GM23338 (cell line): ENCODE measurements around the gene UBE2H. TPM values are rescaled to one million over a fixed set of nuclear protein-coding genes. Genes with fewer than 3 reads are reported as not detected.

ENCODE experiments used
- ATAC-seq: fragments of 200-7000 bp; cut with Tn5 transposase; 3 replicates; pipeline ENCODE4 v1.9.1; 2020
- DNase-seq: peaks from one replicate; pipeline ENCODE4 v3.0.0-alpha.2; 2015; ENCODE audit warnings: low spot score
- H2AFZ ChIP-seq: fragments of 200-600 bp; sonication (generic); 2 replicates; pipeline ENCODE4 v1.8.0; 2016; ENCODE audit warnings: antibody characterized with exemption, mild to moderate bottlenecking, moderate library complexity
- H3F3A ChIP-seq: fragments of 200-600 bp; sonication (generic); replicated peaks from 2 replicates; pipeline ENCODE4 v1.8.0; 2017; ENCODE audit warnings: antibody characterized with exemption, mixed run types, low read depth
- H3K27ac ChIP-seq: fragments of 200-600 bp; sonication (generic); 2 replicates; pipeline ENCODE4 v1.6.1; 2016; ENCODE audit warnings: low read depth
- H3K27me3 ChIP-seq: fragments of 200-600 bp; sonication (generic); 2 replicates; pipeline ENCODE4 v1.8.0; 2016; ENCODE audit warnings: mild to moderate bottlenecking, mixed run types, moderate library complexity; ENCODE audit not compliant: insufficient read depth
- H3K36me3 ChIP-seq: fragments of 200-600 bp; sonication (generic); 2 replicates; pipeline ENCODE4 v1.8.0; 2016; ENCODE audit warnings: mild to moderate bottlenecking; ENCODE audit not compliant: insufficient read depth
- H3K4me1 ChIP-seq: fragments of 200-600 bp; sonication (generic); 2 replicates; pipeline ENCODE4 v1.8.0; 2016; ENCODE audit warnings: mild to moderate bottlenecking, moderate library complexity; ENCODE audit not compliant: insufficient read depth
- H3K4me2 ChIP-seq: fragments of 200-600 bp; sonication (generic); 2 replicates; pipeline ENCODE4 v1.7.1; 2017; ENCODE audit warnings: mixed run types
- H3K4me3 ChIP-seq: fragments of 200-600 bp; sonication (generic); 2 replicates; pipeline ENCODE4 v1.6.1; 2016; ENCODE audit warnings: mixed run types
- H3K79me2 ChIP-seq: fragments of 200-600 bp; sonication (generic); replicated peaks from 2 replicates; pipeline ENCODE4 v1.8.0; 2017; ENCODE audit warnings: mild to moderate bottlenecking; ENCODE audit not compliant: insufficient read depth
- H3K9me2 ChIP-seq: fragments of 200-600 bp; sonication (generic); 2 replicates; pipeline ENCODE4 v1.8.0; 2017; ENCODE audit not compliant: insufficient read depth
- H4K20me1 ChIP-seq: fragments of 200-600 bp; sonication (generic); replicated peaks from 2 replicates; pipeline ENCODE4 v1.8.0; 2017; ENCODE audit warnings: mild to moderate bottlenecking; ENCODE audit not compliant: insufficient read depth
- H3K27ac Mint-ChIP-seq: 2 replicates; pipeline ENCODE4 v1.8.0; 2020; ENCODE audit warnings: inconsistent platforms, mild to moderate bottlenecking, moderate library complexity, mixed read lengths
- H3K27me3 Mint-ChIP-seq: 3 replicates; pipeline ENCODE4 v1.8.0; 2022; ENCODE audit warnings: low read depth, mild to moderate bottlenecking, moderate library complexity, mixed read lengths, inconsistent platforms; ENCODE audit not compliant: insufficient read depth, poor library complexity
- H3K36me3 Mint-ChIP-seq: 3 replicates; pipeline ENCODE4 v1.8.0; 2021; ENCODE audit warnings: low read depth, mild to moderate bottlenecking, inconsistent platforms, moderate library complexity, mixed read lengths
- H3K4me1 Mint-ChIP-seq: 3 replicates; pipeline ENCODE4 v1.8.0; 2020; ENCODE audit warnings: mild to moderate bottlenecking, inconsistent platforms, mixed read lengths
- H3K4me3 Mint-ChIP-seq: 3 replicates; pipeline ENCODE4 v1.8.0; 2021; ENCODE audit warnings: moderate library complexity, mild to moderate bottlenecking, inconsistent platforms, mixed read lengths
- H3K9me3 Mint-ChIP-seq: 3 replicates; pipeline ENCODE4 v1.8.0; 2020; ENCODE audit warnings: moderate library complexity, mild to moderate bottlenecking, inconsistent platforms, mixed read lengths
- CREB1 ChIP-seq: fragments of 250-450 bp; sonication (Bioruptor Pico); IDR thresholded peaks from 2 replicates; pipeline ENCODE4 v1.5.0; 2020; ENCODE audit warnings: low read depth, mild to moderate bottlenecking, moderate library complexity
- CTCF ChIP-seq, 2 experiments: fragments of 200-600 bp in 1 of 2; sonication (generic) in 1 of 2; conservative IDR thresholded peaks; 2 replicates each; pipeline versions ENCODE4 v1.5.1 to v1.6.1; 2016 to 2017; ENCODE audit warnings: antibody characterized with exemption in 2 of 2, low read depth in 2 of 2, mild to moderate bottlenecking in 2 of 2, moderate library complexity in 1 of 2
- ETS1 ChIP-seq: IDR thresholded peaks from 2 replicates; pipeline ENCODE4 v1.6.1; 2016; ENCODE audit warnings: antibody characterized with exemption
- EZH2 ChIP-seq: fragments of 200-600 bp; sonication (generic); IDR thresholded peaks from one replicate; pipeline ENCODE4 v1.8.0; 2017; ENCODE audit warnings: antibody characterized with exemption, mild to moderate bottlenecking, low read depth; ENCODE audit not compliant: unreplicated experiment
- EZH2phosphoT487 ChIP-seq: fragments of 200-600 bp; sonication (generic); IDR thresholded peaks from one replicate; pipeline ENCODE4 v1.8.1; 2018; ENCODE audit warnings: antibody characterized with exemption; ENCODE audit not compliant: unreplicated experiment
- JUNB ChIP-seq: IDR thresholded peaks from one replicate; pipeline ENCODE4 v1.6.1; 2016; ENCODE audit warnings: antibody characterized with exemption; ENCODE audit not compliant: unreplicated experiment
- NANOG ChIP-seq: IDR thresholded peaks from 2 replicates; pipeline ENCODE4 v1.6.1; 2016; ENCODE audit warnings: antibody characterized with exemption, borderline replicate concordance
- POLR2AphosphoS5 ChIP-seq: IDR thresholded peaks from 2 replicates; pipeline ENCODE4 v1.6.1; 2016; ENCODE audit warnings: antibody characterized with exemption, low read depth
- REST ChIP-seq: IDR thresholded peaks from one replicate; pipeline ENCODE4 v1.6.1; 2018; ENCODE audit warnings: antibody characterized with exemption; ENCODE audit not compliant: unreplicated experiment
- STAT1 ChIP-seq: IDR thresholded peaks from one replicate; pipeline ENCODE4 v1.6.1; 2016; ENCODE audit warnings: antibody characterized with exemption; ENCODE audit not compliant: unreplicated experiment
- ZNF114 ChIP-seq: fragments of 250-450 bp; sonication (Bioruptor Pico); IDR thresholded peaks from 2 replicates; pipeline ENCODE4 v1.5.0; 2020; ENCODE audit warnings: mild to moderate bottlenecking, moderate library complexity
- ZNF331 ChIP-seq: fragments of 250-450 bp; sonication (Bioruptor Pico); IDR thresholded peaks from 2 replicates; pipeline ENCODE4 v1.5.0; 2020; ENCODE audit warnings: low read depth, mild to moderate bottlenecking, moderate library complexity
- ZNF462 ChIP-seq: fragments of 250-450 bp; sonication (Bioruptor Pico); IDR thresholded peaks from 2 replicates; pipeline ENCODE4 v1.5.0; 2020; ENCODE audit warnings: mild to moderate bottlenecking, moderate library complexity
- polyA plus RNA-seq: library from polyadenylated mRNA; unstranded; fragments of >200 nt; fragmentation: Nextera tagmentation; extraction: Ambion mirVana; gene quantifications from 2 replicates; pipeline ENCODE4 v1.2.1, GENCODE V29; 2016
- total RNA-seq: library from RNA; depleted of rRNA; stranded (reverse); fragments of >200 nt; shearing (Covaris generic); gene quantifications from 2 replicates; pipeline ENCODE4 v1.2.3, GENCODE V29; 2014

UBE2H gene
- total and polyA plus RNA-seq, 2 experiments from 2014 or later = 40.8 to 86.5 TPM

- H3K4me1 Mint-ChIP-seq = peaks cover 7% of the 10 kb centered on the region; the same call in 2 of the 3 replicates
- DNase-seq (no peak), ATAC-seq (no peak)
- Histone ChIP-seq H3K27me3 (no peaks in the 10 kb centered on the region), H3K4me1 (no peaks in the 10 kb centered on the region; the same call in 1 of the 2 replicates), H4K20me1 (peaks cover 48% of the 10 kb centered on the region), H3K4me2 (no peak overlapping the region), H3K27ac (no peak overlapping the region), H3K36me3 (no peaks in the 10 kb centered on the region), H3K9me2 (no peaks in the 10 kb centered on the region), H3K79me2 (peaks cover 97% of the 10 kb centered on the region), H3K4me3 (no peak overlapping the region), H3F3A (0 out of 2 replicates have a peak, but pooled peaks cover 3% of the 10 kb centered on the region), H2AFZ (no peak overlapping the region)
- H3K27me3 Mint-ChIP-seq = no peaks in the 10 kb centered on the region
- TF ChIP-seq NANOG = no peak
- TF ChIP-seq EZH2 = no peak
- no peak for TF ChIP-seq CREB1 (CRISPR knock-in tag)
- no peak for TF ChIP-seq STAT1
- no peak for TF ChIP-seq POLR2AphosphoS5
- no peak for TF ChIP-seq EZH2phosphoT487
- no peak for TF ChIP-seq JUNB
- TF ChIP-seq REST = no peak
- no peak for TF ChIP-seq ZNF462
- no peak for TF ChIP-seq ETS1
- TF ChIP-seq ZNF331 (CRISPR knock-in tag) = no peak
- no peak for TF ChIP-seq ZNF114 (CRISPR knock-in tag)
- no peak for TF ChIP-seq CTCF (conservative IDR thresholded peaks at IDR 0.05; ENCODE audit: low read depth in 2 of 2)
- peaks cover 29% of the 10 kb centered on the region for H3K36me3 Mint-ChIP-seq
- no peak overlapping the region for H3K27ac Mint-ChIP-seq
- no peaks in the 10 kb centered on the region for H3K9me3 Mint-ChIP-seq
- no peak overlapping the region for H3K4me3 Mint-ChIP-seq
Measured at GRCh38 chr7:129925416-129926002, 27.3 kb downstream of the UBE2H start.
